ENCODE results near the gene CD34. TPM values are rescaled to one million over a fixed set of nuclear protein-coding genes. Genes with fewer than 3 reads are reported as not detected.
"Not testable (repeated sequence)": the region's sequence is repeated elsewhere in the genome, so short reads cannot be mapped to it uniquely, and the experiment has no call there.

Gene CD34
- total RNA-seq, 1 experiment from 2014 or later, result 0.06 TPM

GRCh38 chr1:207933205-207933800, 22.4 kb upstream of the CD34 start:
- DNase-seq (ENCODE audit: low spot score), result no peak

GRCh38 chr1:207926984-207927383, 16.1 kb upstream of the CD34 start:
- no peak for DNase-seq (ENCODE audit: low spot score)

GRCh38 chr1:207925969-207926368, 15.0 kb upstream of the CD34 start:
- not testable (repeated sequence) for DNase-seq (ENCODE audit: low spot score)

- DNase-seq (ENCODE audit: low spot score), result peak; percentile 10
Measured at GRCh38 chr1:207925210-207925609, 14.3 kb upstream of the CD34 start.

- DNase-seq (ENCODE audit: low spot score), result no peak
Measured at GRCh38 chr1:207923561-207923960, 12.6 kb upstream of the CD34 start.

- no peak for DNase-seq (ENCODE audit: low spot score)
Measured at GRCh38 chr1:207923121-207923520, 12.2 kb upstream of the CD34 start.

GRCh38 chr1:207922554-207922953, 11.6 kb upstream of the CD34 start:
- DNase-seq (ENCODE audit: low spot score), result no peak

GRCh38 chr1:207921321-207921720, 10.4 kb upstream of the CD34 start:
- no peak for DNase-seq (ENCODE audit: low spot score)

GRCh38 chr1:207920444-207921021, 9.6 kb upstream of the CD34 start:
- no peak for DNase-seq (ENCODE audit: low spot score)

GRCh38 chr1:207919523-207920170, 8.7 kb upstream of the CD34 start:
- DNase-seq (ENCODE audit: low spot score), result no peak

- no peak for DNase-seq (ENCODE audit: low spot score)
Measured at GRCh38 chr1:207918581-207918980, 7.7 kb upstream of the CD34 start.

- DNase-seq (ENCODE audit: low spot score), result no peak
Measured at GRCh38 chr1:207918011-207918410, 7.1 kb upstream of the CD34 start.

- no peak for DNase-seq (ENCODE audit: low spot score)
Measured at GRCh38 chr1:207917080-207917479, 6.2 kb upstream of the CD34 start.

- no peak for DNase-seq (ENCODE audit: low spot score)
Measured at GRCh38 chr1:207913951-207914350, 3.0 kb upstream of the CD34 start.

GRCh38 chr1:207911856-207912760, 1.2 kb upstream of the CD34 start:
- DNase-seq (ENCODE audit: low spot score), result no peak

- DNase-seq (ENCODE audit: low spot score), result no peak
Measured at GRCh38 chr1:207909687-207910086, 1.2 kb downstream of the CD34 start.

GRCh38 chr1:207908107-207908734, 2.7 kb downstream of the CD34 start:
- no peak for DNase-seq (ENCODE audit: low spot score)

- no peak for DNase-seq (ENCODE audit: low spot score)
Measured at GRCh38 chr1:207904391-207904790, 6.5 kb downstream of the CD34 start.

GRCh38 chr1:207903767-207904166, 7.2 kb downstream of the CD34 start:
- DNase-seq (ENCODE audit: low spot score), result no peak

- no peak for DNase-seq (ENCODE audit: low spot score)
Measured at GRCh38 chr1:207903053-207903452, 7.9 kb downstream of the CD34 start.

GRCh38 chr1:207902566-207902965, 8.4 kb downstream of the CD34 start:
- no peak for DNase-seq (ENCODE audit: low spot score)
